ENCODE measurements around the gene IRX3. TPM values are rescaled to one million over a fixed set of nuclear protein-coding genes. Genes with fewer than 3 reads are reported as not detected.
A peak's percentile ranks its signal among the peaks of the same experiment; 100 is the strongest.

Gene IRX3
- 1 to 10 TPM; 1.2 to 1.6 TPM for total RNA-seq

- H3K27ac Mint-ChIP-seq, result peak within 1 kb of the TSS; percentile 10
- DNase-seq, result peak; percentile 37
- POLR2A ChIA-PET, result interaction anchor here (0.9 kb wide), 1 partner anchor 645 kb away, joined by 3 read pairs; no protein-coding TSS in a partner anchor
- peaks cover 20% of the 10 kb centered on the region for H3K36me3 Mint-ChIP-seq (ENCODE audit: low read depth)
- H3K27me3 Mint-ChIP-seq, result peaks cover 72% of the 10 kb centered on the region
- peak within 1 kb of the TSS; percentile 69 for H3K4me3 Mint-ChIP-seq
- H3K4me1 Mint-ChIP-seq, result peaks cover 30% of the 10 kb centered on the region
- no peaks in the 10 kb centered on the region for H3K9me3 Mint-ChIP-seq
- CTCF ChIA-PET, result no interaction called here
Measured at GRCh38 chr16:54286366-54287130, at the start of gene IRX3. IRX3 (minus strand) TSS chr16:54286787; CDS start chr16:54286050, 737 bp downstream.

GRCh38 chr16:54335230-54335629, 48.6 kb upstream of the IRX3 start:
- POLR2A ChIA-PET, result no interaction called here
- H3K27me3 Mint-ChIP-seq, result peaks cover 8% of the 10 kb centered on the region
- no peaks in the 10 kb centered on the region for H3K4me1 Mint-ChIP-seq
- no peak for DNase-seq
- no peaks in the 10 kb centered on the region for H3K9me3 Mint-ChIP-seq
- no peaks in the 10 kb centered on the region for H3K36me3 Mint-ChIP-seq (ENCODE audit: low read depth)
- H3K27ac Mint-ChIP-seq, result no peak overlapping the region
- CTCF ChIA-PET, result no interaction called here
- no peak overlapping the region for H3K4me3 Mint-ChIP-seq

GRCh38 chr16:54334208-54334607, 47.6 kb upstream of the IRX3 start:
- Mint-ChIP-seq H3K9me3 (no peaks in the 10 kb centered on the region), H3K27me3 (peaks cover 8% of the 10 kb centered on the region), H3K36me3 (ENCODE audit: low read depth) (no peaks in the 10 kb centered on the region), H3K27ac (no peak overlapping the region), H3K4me3 (no peak overlapping the region), H3K4me1 (no peaks in the 10 kb centered on the region)
- ChIA-PET POLR2A (no interaction called here), CTCF (interaction anchor here (0.7 kb wide), 1 partner anchor 132 kb away, joined by 5 read pairs; no protein-coding TSS in a partner anchor)
- no peak for DNase-seq

GRCh38 chr16:54331241-54332002, 44.8 kb upstream of the IRX3 start:
- POLR2A ChIA-PET, result no interaction called here
- Mint-ChIP-seq H3K36me3 (ENCODE audit: low read depth) (no peaks in the 10 kb centered on the region), H3K4me1 (no peaks in the 10 kb centered on the region), H3K27me3 (peaks cover 8% of the 10 kb centered on the region), H3K27ac (no peak overlapping the region), H3K9me3 (no peaks in the 10 kb centered on the region), H3K4me3 (no peak overlapping the region)
- DNase-seq, result no peak
- CTCF ChIA-PET, result no interaction called here

GRCh38 chr16:54327609-54328008, 41.0 kb upstream of the IRX3 start:
- H3K27me3 Mint-ChIP-seq, result peaks cover 4% of the 10 kb centered on the region
- H3K27ac Mint-ChIP-seq, result no peak overlapping the region
- no peaks in the 10 kb centered on the region for H3K4me1 Mint-ChIP-seq
- no peak overlapping the region for H3K4me3 Mint-ChIP-seq
- CTCF ChIA-PET, result no interaction called here
- no peaks in the 10 kb centered on the region for H3K9me3 Mint-ChIP-seq
- POLR2A ChIA-PET, result no interaction called here
- DNase-seq, result no peak
- no peaks in the 10 kb centered on the region for H3K36me3 Mint-ChIP-seq (ENCODE audit: low read depth)

GRCh38 chr16:54326266-54326662, 39.7 kb upstream of the IRX3 start:
- Mint-ChIP-seq H3K27me3 (peaks cover 4% of the 10 kb centered on the region), H3K9me3 (no peaks in the 10 kb centered on the region), H3K27ac (no peak overlapping the region), H3K4me1 (no peaks in the 10 kb centered on the region), H3K4me3 (no peak overlapping the region), H3K36me3 (ENCODE audit: low read depth) (no peaks in the 10 kb centered on the region)
- POLR2A ChIA-PET, result no interaction called here
- CTCF ChIA-PET, result no interaction called here
- no peak for DNase-seq

- ChIA-PET POLR2A (no interaction called here), CTCF (no interaction called here)
- Mint-ChIP-seq H3K9me3 (no peaks in the 10 kb centered on the region), H3K4me1 (no peaks in the 10 kb centered on the region), H3K27me3 (peaks cover 2% of the 10 kb centered on the region), H3K27ac (no peak overlapping the region), H3K4me3 (no peak overlapping the region), H3K36me3 (ENCODE audit: low read depth) (no peaks in the 10 kb centered on the region)
- no peak for DNase-seq
Measured at GRCh38 chr16:54325616-54326265, 39.2 kb upstream of the IRX3 start.

GRCh38 chr16:54324716-54325115, 38.1 kb upstream of the IRX3 start:
- ChIA-PET CTCF (no interaction called here), POLR2A (no interaction called here)
- Mint-ChIP-seq H3K27me3 (peaks cover 2% of the 10 kb centered on the region), H3K9me3 (no peaks in the 10 kb centered on the region), H3K36me3 (ENCODE audit: low read depth) (no peaks in the 10 kb centered on the region), H3K4me1 (no peaks in the 10 kb centered on the region), H3K4me3 (no peak overlapping the region), H3K27ac (no peak overlapping the region)
- DNase-seq, result no peak

GRCh38 chr16:54320697-54321340, 34.2 kb upstream of the IRX3 start:
- no peaks in the 10 kb centered on the region for H3K27me3 Mint-ChIP-seq
- H3K27ac Mint-ChIP-seq, result no peak overlapping the region
- ChIA-PET POLR2A (no interaction called here), CTCF (no interaction called here)
- H3K36me3 Mint-ChIP-seq (ENCODE audit: low read depth), result no peaks in the 10 kb centered on the region
- no peaks in the 10 kb centered on the region for H3K9me3 Mint-ChIP-seq
- H3K4me1 Mint-ChIP-seq, result no peaks in the 10 kb centered on the region
- H3K4me3 Mint-ChIP-seq, result no peak overlapping the region
- no peak for DNase-seq

- ChIA-PET CTCF (no interaction called here), POLR2A (no interaction called here)
- no peaks in the 10 kb centered on the region for H3K4me1 Mint-ChIP-seq
- DNase-seq, result no peak
- no peaks in the 10 kb centered on the region for H3K27me3 Mint-ChIP-seq
- no peaks in the 10 kb centered on the region for H3K36me3 Mint-ChIP-seq (ENCODE audit: low read depth)
- H3K9me3 Mint-ChIP-seq, result no peaks in the 10 kb centered on the region
- H3K27ac Mint-ChIP-seq, result no peak overlapping the region
- H3K4me3 Mint-ChIP-seq, result no peak overlapping the region
Measured at GRCh38 chr16:54318941-54319340, 32.4 kb upstream of the IRX3 start.

- CTCF ChIA-PET, result no interaction called here
- H3K27me3 Mint-ChIP-seq, result no peaks in the 10 kb centered on the region
- no peak overlapping the region for H3K27ac Mint-ChIP-seq
Measured at GRCh38 chr16:54317101-54317611, 30.6 kb upstream of the IRX3 start.

GRCh38 chr16:54316095-54316889, 29.7 kb upstream of the IRX3 start:
- no peak for DNase-seq
- Mint-ChIP-seq H3K36me3 (ENCODE audit: low read depth) (no peaks in the 10 kb centered on the region), H3K27me3 (no peaks in the 10 kb centered on the region), H3K4me1 (no peaks in the 10 kb centered on the region), H3K9me3 (no peaks in the 10 kb centered on the region), H3K27ac (no peak overlapping the region), H3K4me3 (no peak overlapping the region)
- CTCF ChIA-PET, result no interaction called here
- POLR2A ChIA-PET, result no interaction called here

More at GRCh38 chr16:54317101-54317611, 30.6 kb upstream of the IRX3 start:
- Mint-ChIP-seq H3K36me3 (ENCODE audit: low read depth) (no peaks in the 10 kb centered on the region), H3K9me3 (no peaks in the 10 kb centered on the region), H3K4me1 (no peaks in the 10 kb centered on the region), H3K4me3 (no peak overlapping the region)
- DNase-seq, result no peak
- POLR2A ChIA-PET, result no interaction called here

Measured in activated CD4-positive, alpha-beta memory T cell treated with anti-CD3 and anti-CD28 coated beads, Interleukin-2, amount 10 ng/mL, durations not matched to agents 7 days and 5 days (primary cell).